ENCODE data around the gene LY9. TPM values are rescaled to one million over a fixed set of nuclear protein-coding genes. Genes with fewer than 3 reads are reported as not detected.

The LY9 gene
- total RNA-seq, 1 experiment from 2014 or later: not detected

- no peaks in the 10 kb centered on the region for H3K4me1 ChIP-seq (ENCODE audit: insufficient read depth, low read length)
- H3K18ac ChIP-seq (ENCODE audit: insufficient read length, low read depth, low read length): no peak overlapping the region
- Mint-ChIP-seq H3K9me3 (no peaks in the 10 kb centered on the region), H3K27ac (no peak overlapping the region), H3K4me1 (peaks cover 29 to 34% of the 10 kb centered on the region in 2 experiments), H3K4me3 (no peak overlapping the region), H3K36me3 (ENCODE audit: insufficient read depth in 1 of 3, low read depth in 3 of 3) (no peaks in the 10 kb centered on the region), H3K27me3 (ENCODE audit: low read depth) (no peaks in the 10 kb centered on the region; the same call in none of the 2 replicates)
- H4K8ac ChIP-seq (replicated peaks; ENCODE audit: insufficient read length, low read depth, low read length): no peak overlapping the region
- no peak for DNase-seq
- H2BK120ac ChIP-seq (ENCODE audit: low read depth, low read length, poor library complexity, severe bottlenecking): no peak overlapping the region
- H3K9ac ChIP-seq (ENCODE audit: extremely low read depth, insufficient read length, low read length): no peak overlapping the region
- no peak overlapping the region for H3K23ac ChIP-seq (ENCODE audit: insufficient read length, low read depth, low read length)
- H2BK5ac ChIP-seq (ENCODE audit: insufficient read length, low read length): no peak overlapping the region
- no peak overlapping the region for H4K91ac ChIP-seq (ENCODE audit: insufficient read length, low read depth, low read length)
- no peak overlapping the region for H3K4me2 ChIP-seq (ENCODE audit: insufficient read depth, insufficient read length, low read length)
- no peaks in the 10 kb centered on the region for H4K20me1 ChIP-seq (ENCODE audit: control insufficient read depth, insufficient read depth, insufficient read length)
- no peak overlapping the region for H2BK12ac ChIP-seq (ENCODE audit: insufficient read length, low read depth, low read length)
- no CpG with 5 or more reads among the region's 6 CpGs for WGBS (ENCODE audit: extremely low coverage, insufficient read length, low lambda C conversion rate)
- no peak overlapping the region for H2AK5ac ChIP-seq (ENCODE audit: insufficient read length, low read length)
- H3K9me3 ChIP-seq (ENCODE audit: control insufficient read depth, low read depth, low read length): no peaks in the 10 kb centered on the region
- no peaks in the 10 kb centered on the region for H3K27me3 ChIP-seq (ENCODE audit: insufficient read depth, low read length)
- no peak overlapping the region for H4K5ac ChIP-seq (ENCODE audit: insufficient read length, low read depth, low read length)
- H3K79me1 ChIP-seq (ENCODE audit: insufficient read depth, low read depth, low read length, poor library complexity, severe bottlenecking): no peaks in the 10 kb centered on the region
- TF ChIP-seq, protein P1, sequence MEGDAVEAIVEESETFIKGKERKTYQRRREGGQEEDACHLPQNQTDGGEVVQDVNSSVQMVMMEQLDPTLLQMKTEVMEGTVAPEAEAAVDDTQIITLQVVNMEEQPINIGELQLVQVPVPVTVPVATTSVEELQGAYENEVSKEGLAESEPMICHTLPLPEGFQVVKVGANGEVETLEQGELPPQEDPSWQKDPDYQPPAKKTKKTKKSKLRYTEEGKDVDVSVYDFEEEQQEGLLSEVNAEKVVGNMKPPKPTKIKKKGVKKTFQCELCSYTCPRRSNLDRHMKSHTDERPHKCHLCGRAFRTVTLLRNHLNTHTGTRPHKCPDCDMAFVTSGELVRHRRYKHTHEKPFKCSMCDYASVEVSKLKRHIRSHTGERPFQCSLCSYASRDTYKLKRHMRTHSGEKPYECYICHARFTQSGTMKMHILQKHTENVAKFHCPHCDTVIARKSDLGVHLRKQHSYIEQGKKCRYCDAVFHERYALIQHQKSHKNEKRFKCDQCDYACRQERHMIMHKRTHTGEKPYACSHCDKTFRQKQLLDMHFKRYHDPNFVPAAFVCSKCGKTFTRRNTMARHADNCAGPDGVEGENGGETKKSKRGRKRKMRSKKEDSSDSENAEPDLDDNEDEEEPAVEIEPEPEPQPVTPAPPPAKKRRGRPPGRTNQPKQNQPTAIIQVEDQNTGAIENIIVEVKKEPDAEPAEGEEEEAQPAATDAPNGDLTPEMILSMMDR (conservative IDR thresholded peaks at IDR 0.05): no peak
- no peak overlapping the region for H3K27ac ChIP-seq (ENCODE audit: insufficient read length, low read depth, low read length)
- H3K4ac ChIP-seq (ENCODE audit: low read depth, low read length): no peak overlapping the region
- H2BK15ac ChIP-seq (ENCODE audit: low read depth, low read length): no peak overlapping the region
- H3T11ph ChIP-seq (ENCODE audit: low read length): no peak overlapping the region
- H3K14ac ChIP-seq (ENCODE audit: insufficient read depth, low read length): no peak overlapping the region
- no peak overlapping the region for H2AFZ ChIP-seq (ENCODE audit: low read length)
- H2BK20ac ChIP-seq (ENCODE audit: low read depth, low read length, poor library complexity, severe bottlenecking): no peak overlapping the region
- H3K23me2 ChIP-seq (ENCODE audit: insufficient read length, low read depth, low read length, poor library complexity, severe bottlenecking): no peaks in the 10 kb centered on the region
- H3K56ac ChIP-seq (ENCODE audit: insufficient read length, low read depth, low read length): no peak overlapping the region
- H3K79me2 ChIP-seq (ENCODE audit: insufficient read depth, low read length): no peaks in the 10 kb centered on the region
Observed at GRCh38 chr1:160814316-160814715, 18.3 kb downstream of the LY9 start.
